ENCODE results near the gene PEX11G.

The PEX11G gene

GRCh38 chr19:7492142-7492541 lies 3.3 kb upstream of the PEX11G start:
- Histone ChIP-seq H2AFZ (ENCODE audit: low read depth, low read length, severe bottlenecking) (no peak overlapping the region), H3K9me2 (replicated peaks; ENCODE audit: insufficient read depth, low read length) (no peaks in the 10 kb centered on the region), H3F3A (ENCODE audit: insufficient read depth) (no peaks in the 10 kb centered on the region), H3K36me3 (ENCODE audit: low read length) (no peaks in the 10 kb centered on the region), H3K4me2 (ENCODE audit: low read depth, low read length, poor library complexity, severe bottlenecking) (no peak overlapping the region), H3K79me2 (ENCODE audit: insufficient read depth, low read length) (no peaks in the 10 kb centered on the region), H3K27me3 (ENCODE audit: low read length) (no peaks in the 10 kb centered on the region), H3K27ac (ENCODE audit: low read depth, low read length) (no peak overlapping the region), H4K20me1 (ENCODE audit: low read depth, low read length) (no peaks in the 10 kb centered on the region), H3K9ac (ENCODE audit: low read length) (no peak overlapping the region), H3K4me3 (ENCODE audit: insufficient read depth, low read length, poor library complexity, severe bottlenecking) (no peak overlapping the region), H3K9me3 (ENCODE audit: insufficient read depth, low read length) (no peaks in the 10 kb centered on the region)
- no peak for TF ChIP-seq EZH2phosphoT487 (conservative IDR thresholded peaks at IDR 0.05; ENCODE audit: low read length)
- no peak for TF ChIP-seq CTCF (IDR thresholded peaks at IDR 0.05; ENCODE audit: insufficient read depth, low read length, poor library complexity, severe bottlenecking)

- Histone ChIP-seq H3K4me3 (ENCODE audit: insufficient read depth, low read length, poor library complexity, severe bottlenecking) (no peak overlapping the region), H3K4me2 (ENCODE audit: low read depth, low read length, poor library complexity, severe bottlenecking) (no peak overlapping the region)
- TF ChIP-seq EZH2phosphoT487 (conservative IDR thresholded peaks at IDR 0.05; ENCODE audit: low read length): no peak
- TF ChIP-seq CTCF (IDR thresholded peaks at IDR 0.05; ENCODE audit: insufficient read depth, low read length, poor library complexity, severe bottlenecking): no peak
Measured at GRCh38 chr19:7489609-7490044, 792 bp upstream of the PEX11G start.

DNA sequence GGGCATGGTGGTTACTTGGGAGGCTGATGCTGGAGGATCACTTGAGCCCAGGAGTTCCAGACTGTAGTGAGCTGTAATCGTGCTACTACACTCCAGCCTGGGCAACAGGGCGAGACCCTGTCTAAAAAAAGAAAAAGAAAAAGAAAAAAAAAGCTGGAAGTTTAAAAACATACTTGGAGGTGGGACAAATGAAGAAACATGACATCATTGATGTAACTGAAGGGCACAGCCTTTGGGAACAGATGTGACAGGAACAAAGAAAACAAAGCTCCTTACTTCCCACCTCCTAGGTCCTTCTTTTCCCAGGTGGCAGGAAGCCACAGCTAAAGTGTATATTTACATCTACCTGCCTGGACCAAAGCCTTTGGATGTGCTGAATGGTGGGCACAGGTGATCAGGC lies 1.9 kb downstream of the PEX11G start:
- no peak for TF ChIP-seq EZH2phosphoT487 (conservative IDR thresholded peaks at IDR 0.05; ENCODE audit: low read length)
- TF ChIP-seq CTCF (IDR thresholded peaks at IDR 0.05; ENCODE audit: insufficient read depth, low read length, poor library complexity, severe bottlenecking): no peak
- Histone ChIP-seq H3K36me3 (ENCODE audit: low read length) (no peaks in the 10 kb centered on the region), H2AFZ (ENCODE audit: low read depth, low read length, severe bottlenecking) (no peak overlapping the region), H3K9me3 (ENCODE audit: insufficient read depth, low read length) (no peaks in the 10 kb centered on the region), H3K79me2 (ENCODE audit: insufficient read depth, low read length) (no peaks in the 10 kb centered on the region), H3F3A (ENCODE audit: insufficient read depth) (no peaks in the 10 kb centered on the region), H3K4me3 (ENCODE audit: insufficient read depth, low read length, poor library complexity, severe bottlenecking) (no peak overlapping the region), H3K27me3 (ENCODE audit: low read length) (no peaks in the 10 kb centered on the region), H3K9me2 (replicated peaks; ENCODE audit: insufficient read depth, low read length) (no peaks in the 10 kb centered on the region), H3K4me2 (ENCODE audit: low read depth, low read length, poor library complexity, severe bottlenecking) (no peak overlapping the region), H3K9ac (ENCODE audit: low read length) (no peak overlapping the region), H3K27ac (ENCODE audit: low read depth, low read length) (no peak overlapping the region), H4K20me1 (ENCODE audit: low read depth, low read length) (no peaks in the 10 kb centered on the region)

More at GRCh38 chr19:7489609-7490044, 792 bp upstream of the PEX11G start:
- H3K9me2 ChIP-seq (replicated peaks; ENCODE audit: insufficient read depth, low read length): no peaks in the 10 kb centered on the region
- no peaks in the 10 kb centered on the region for H3K36me3 ChIP-seq (ENCODE audit: low read length)
- H3F3A ChIP-seq (ENCODE audit: insufficient read depth): no peaks in the 10 kb centered on the region
- H3K9me3 ChIP-seq (ENCODE audit: insufficient read depth, low read length): no peaks in the 10 kb centered on the region
- no peaks in the 10 kb centered on the region for H3K27me3 ChIP-seq (ENCODE audit: low read length)
- H3K79me2 ChIP-seq (ENCODE audit: insufficient read depth, low read length): no peaks in the 10 kb centered on the region
- no peak overlapping the region for H3K9ac ChIP-seq (ENCODE audit: low read length)
- no peaks in the 10 kb centered on the region for H4K20me1 ChIP-seq (ENCODE audit: low read depth, low read length)
- no peak overlapping the region for H2AFZ ChIP-seq (ENCODE audit: low read depth, low read length, severe bottlenecking)
- no peak overlapping the region for H3K27ac ChIP-seq (ENCODE audit: low read depth, low read length)

Data from SU-DHL-6 (cell line).